ENCODE measurements around the gene CPNE7.

DNA sequence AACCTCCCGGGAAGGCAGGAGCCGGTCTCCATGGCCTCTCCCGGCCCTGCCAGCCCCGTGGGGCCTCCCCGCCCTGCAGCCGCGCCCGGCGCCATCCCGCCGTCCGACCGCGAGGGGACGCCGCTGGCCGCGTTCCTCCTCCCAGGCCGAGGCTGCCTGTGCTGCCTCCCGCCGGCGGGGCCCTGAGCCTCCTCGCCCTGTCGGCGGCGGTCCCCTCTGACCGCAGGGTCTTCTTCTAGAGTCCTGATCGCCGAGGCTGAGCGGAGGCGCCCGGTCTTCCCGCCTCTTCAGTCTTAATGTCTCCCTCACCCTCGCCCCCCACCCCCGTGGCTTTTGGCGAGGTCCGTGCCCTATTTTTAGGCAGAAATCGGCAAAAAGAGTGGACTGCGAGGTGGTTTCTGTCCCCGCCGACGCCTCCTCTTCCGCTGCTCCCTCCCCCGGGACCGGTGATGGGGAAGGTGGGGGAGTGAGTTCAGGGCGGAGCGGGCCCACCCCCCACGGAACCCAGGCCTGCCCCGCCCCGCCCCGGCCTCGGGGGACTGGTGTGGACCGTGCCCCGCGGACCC is 794 bp upstream of the CPNE7 start:
- TF ChIP-seq, protein P1, sequence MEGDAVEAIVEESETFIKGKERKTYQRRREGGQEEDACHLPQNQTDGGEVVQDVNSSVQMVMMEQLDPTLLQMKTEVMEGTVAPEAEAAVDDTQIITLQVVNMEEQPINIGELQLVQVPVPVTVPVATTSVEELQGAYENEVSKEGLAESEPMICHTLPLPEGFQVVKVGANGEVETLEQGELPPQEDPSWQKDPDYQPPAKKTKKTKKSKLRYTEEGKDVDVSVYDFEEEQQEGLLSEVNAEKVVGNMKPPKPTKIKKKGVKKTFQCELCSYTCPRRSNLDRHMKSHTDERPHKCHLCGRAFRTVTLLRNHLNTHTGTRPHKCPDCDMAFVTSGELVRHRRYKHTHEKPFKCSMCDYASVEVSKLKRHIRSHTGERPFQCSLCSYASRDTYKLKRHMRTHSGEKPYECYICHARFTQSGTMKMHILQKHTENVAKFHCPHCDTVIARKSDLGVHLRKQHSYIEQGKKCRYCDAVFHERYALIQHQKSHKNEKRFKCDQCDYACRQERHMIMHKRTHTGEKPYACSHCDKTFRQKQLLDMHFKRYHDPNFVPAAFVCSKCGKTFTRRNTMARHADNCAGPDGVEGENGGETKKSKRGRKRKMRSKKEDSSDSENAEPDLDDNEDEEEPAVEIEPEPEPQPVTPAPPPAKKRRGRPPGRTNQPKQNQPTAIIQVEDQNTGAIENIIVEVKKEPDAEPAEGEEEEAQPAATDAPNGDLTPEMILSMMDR (IDR thresholded peaks at IDR 0.05), result peak; percentile 59
- no peak for TF ChIP-seq EZH2 (IDR thresholded peaks at IDR 0.05; ENCODE audit: borderline replicate concordance, insufficient read depth, low read depth, low read length, poor library complexity, severe bottlenecking)

Data from B cell (primary cell).